K562 (cell line): ENCODE data around the gene GRIK1. TPM values are rescaled to one million over a fixed set of nuclear protein-coding genes. Genes with fewer than 3 reads are reported as not detected.

ENCODE experiments used
- ARID1B ChIP-seq: fragments of 450-650 bp; IDR thresholded peaks from 2 replicates; pipeline ENCODE4 v1.6.1; 2016; ENCODE audit warnings: antibody characterized with exemption, mild to moderate bottlenecking, inconsistent platforms
- BDP1 ChIP-seq: IDR thresholded peaks from 3 replicates; pipeline ENCODE4 v1.6.1; 2011; ENCODE audit not compliant: insufficient read length, insufficient read depth
- CEBPG ChIP-seq, 3 experiments: fragments of 200-800 bp in 1 of 3; sonication (Bioruptor generic) in 1 of 3; sonication (generic) in 1 of 3; formaldehyde crosslinking in 1 of 3; IDR thresholded peaks in 2 of 3; conservative IDR thresholded peaks in 1 of 3; 2 replicates each; pipeline versions ENCODE4 v1.6.1 to v1.8.0; 2016 to 2022; ENCODE audit warnings: missing compliant biosample characterization in 2 of 3, missing genetic modification characterization in 2 of 3, mild to moderate bottlenecking in 1 of 3, missing genetic modification reagents in 1 of 3
- CREM ChIP-seq: IDR thresholded peaks from 2 replicates; pipeline ENCODE4 v1.6.1; 2014; ENCODE audit warnings: antibody characterized with exemption, low read depth
- DEAF1 ChIP-seq: fragments of 450-650 bp; formaldehyde crosslinking; IDR thresholded peaks from 2 replicates; pipeline ENCODE4 v1.4.0; 2020; ENCODE audit warnings: mild to moderate bottlenecking, moderate library complexity
- DLX4 ChIP-seq: fragments of 250-450 bp; sonication (Bioruptor Pico); IDR thresholded peaks from 2 replicates; pipeline ENCODE4 v1.6.1; 2021; ENCODE audit warnings: mild to moderate bottlenecking
- EP300 ChIP-seq: IDR thresholded peaks from 2 replicates; pipeline ENCODE4 v1.6.1; 2012; ENCODE audit warnings: low read length, improper control_type of control experiment
- GTF2A2 ChIP-seq: IDR thresholded peaks from 2 replicates; pipeline ENCODE4 v1.6.1; 2016; ENCODE audit warnings: mild to moderate bottlenecking, missing genetic modification characterization, missing compliant biosample characterization
- KLF6 ChIP-seq: fragments of 250-450 bp; sonication (Bioruptor Pico); IDR thresholded peaks from 2 replicates; pipeline ENCODE4 v1.4.0; 2020; ENCODE audit warnings: mild to moderate bottlenecking, moderate library complexity, borderline replicate concordance
- POLR2B ChIP-seq: fragments of 450-650 bp; IDR thresholded peaks from 2 replicates; pipeline ENCODE4 v1.6.1; 2018; ENCODE audit warnings: low read depth; ENCODE audit not compliant: partially characterized antibody
- RAD51 ChIP-seq: fragments of 450-650 bp; IDR thresholded peaks from 2 replicates; pipeline ENCODE4 v1.7.1; 2016; ENCODE audit warnings: low read depth, mild to moderate bottlenecking, borderline replicate concordance
- SMAD3 ChIP-seq: fragments of 450-650 bp; formaldehyde crosslinking; conservative IDR thresholded peaks from 2 replicates; pipeline ENCODE4 v1.4.0; 2020; ENCODE audit warnings: mild to moderate bottlenecking
- TAF15 ChIP-seq: fragments of 200-400 bp; formaldehyde crosslinking; IDR thresholded peaks from 2 replicates; pipeline ENCODE4 v1.6.1; 2017; ENCODE audit warnings: mild to moderate bottlenecking, low read depth, low read length, moderate library complexity
- THAP12 ChIP-seq: fragments of 250-450 bp; sonication (Bioruptor Pico); IDR thresholded peaks from 2 replicates; pipeline ENCODE4 v1.9.0; 2021; ENCODE audit warnings: mild to moderate bottlenecking, inconsistent platforms
- ZFX ChIP-seq: sonication (generic); formaldehyde crosslinking; IDR thresholded peaks from 2 replicates; pipeline ENCODE4 v1.8.0; 2022; ENCODE audit warnings: mild to moderate bottlenecking, missing genetic modification reagents, moderate library complexity
- ZKSCAN1 ChIP-seq: fragments of 150-350 bp; IDR thresholded peaks from 2 replicates; pipeline ENCODE4 v1.6.1; 2016; ENCODE audit warnings: low read depth, low read length
- ZNF165 ChIP-seq: fragments of 250-450 bp; sonication (Bioruptor Pico); IDR thresholded peaks from 2 replicates; pipeline ENCODE4 v1.4.0; 2020; ENCODE audit warnings: borderline replicate concordance
- ZNF699 ChIP-seq: fragments of 250-450 bp; sonication (Bioruptor Pico); IDR thresholded peaks from 2 replicates; pipeline ENCODE4 v1.8.0; 2021; ENCODE audit warnings: mild to moderate bottlenecking, moderate library complexity; ENCODE audit not compliant: insufficient replicate concordance
- ZNF707 ChIP-seq: fragments of 250-450 bp; sonication (Bioruptor Pico); conservative IDR thresholded peaks from 2 replicates; pipeline ENCODE4 v1.8.0; 2022; ENCODE audit warnings: inconsistent platforms, mild to moderate bottlenecking, moderate library complexity
- polyA plus RNA-seq, 8 experiments: library from polyadenylated mRNA; depleted of rRNA in 4 of 8; stranded (reverse) in 5 of 8; unstranded in 3 of 8; fragments of >200 nt; fragmentation: Nextera tagmentation in 2 of 8; fragmentation: Illumina TruSeq in 1 of 8; extraction: Ambion mirVana in 2 of 8; extraction: Trizol in 1 of 8; gene quantifications; 2 replicates each; pipeline versions ENCODE4 v1.2.1 to v1.2.3, GENCODE V29; 2011 to 2014; ENCODE audit warnings: inconsistent platforms in 1 of 8, missing spikeins in 1 of 8
- total RNA-seq, 7 experiments: library from RNA; depleted of rRNA in 6 of 7; stranded (reverse); fragments of >200 nt in 6 of 7; fragmentation: Illumina TruSeq in 2 of 7; extraction: Trizol in 2 of 7; gene quantifications; 2 replicates each; pipeline versions ENCODE4 v1.2.1 to v1.2.3, GENCODE V29; 2011 to 2021; ENCODE audit warnings: low replicate concordance in 1 of 7
- TF ChIP-seq, protein P1 (sequence below): fragments of 450-650 bp; IDR thresholded peaks from 2 replicates; pipeline ENCODE4 v1.6.1; 2016; ENCODE audit warnings: missing biosample characterization, missing genetic modification characterization
- TF ChIP-seq, protein P2 (sequence below): IDR thresholded peaks from 3 replicates; pipeline ENCODE4 v1.6.1; 2011; ENCODE audit warnings: borderline replicate concordance, mild to moderate bottlenecking; ENCODE audit not compliant: insufficient read length, insufficient read depth

GRIK1 gene
- total and polyA plus RNA-seq, 9 of the 15 experiments (the other 6 are each of a cell fraction or from before 2014, with no cell fraction given), result 0.17 to 2.8 (median 0.53) TPM

- no peak for TF ChIP-seq ZKSCAN1
- TF ChIP-seq EP300, result 0 out of 2 replicates have a peak, but pooled peaks have one; percentile 4
- peak; percentile 90 for TF ChIP-seq GTF2A2
- 0 out of 2 replicates have a peak, but pooled peaks have one; percentile 21 for TF ChIP-seq CEBPG (CRISPR knock-in tag; IDR thresholded peaks at IDR 0.05)
- 0 out of 4 replicates have a peak, but pooled peaks have one; percentile 10 to 24 for TF ChIP-seq CEBPG (tag; conservative IDR thresholded peaks at IDR 0.05 in 1 of 2, IDR thresholded peaks at IDR 0.05 in 1 of 2)
- TF ChIP-seq DEAF1 (CRISPR knock-in tag), result no peak
- TF ChIP-seq, protein P1, sequence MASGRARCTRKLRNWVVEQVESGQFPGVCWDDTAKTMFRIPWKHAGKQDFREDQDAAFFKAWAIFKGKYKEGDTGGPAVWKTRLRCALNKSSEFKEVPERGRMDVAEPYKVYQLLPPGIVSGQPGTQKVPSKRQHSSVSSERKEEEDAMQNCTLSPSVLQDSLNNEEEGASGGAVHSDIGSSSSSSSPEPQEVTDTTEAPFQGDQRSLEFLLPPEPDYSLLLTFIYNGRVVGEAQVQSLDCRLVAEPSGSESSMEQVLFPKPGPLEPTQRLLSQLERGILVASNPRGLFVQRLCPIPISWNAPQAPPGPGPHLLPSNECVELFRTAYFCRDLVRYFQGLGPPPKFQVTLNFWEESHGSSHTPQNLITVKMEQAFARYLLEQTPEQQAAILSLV (tag), result no peak
- TF ChIP-seq CREM, result no peak
- no peak for TF ChIP-seq ARID1B
- 0 out of 2 replicates have a peak, but pooled peaks have one; percentile 48 for TF ChIP-seq ZNF707 (CRISPR knock-in tag)
- no peak for TF ChIP-seq ZFX (CRISPR knock-in tag)
- no peak; the same call in 1 of the 2 replicates for TF ChIP-seq RAD51
- peak; percentile 90; the same call in 1 of the 2 replicates for TF ChIP-seq ZNF165 (CRISPR knock-in tag)
- TF ChIP-seq THAP12 (CRISPR knock-in tag), result no peak
- TF ChIP-seq, protein P2, sequence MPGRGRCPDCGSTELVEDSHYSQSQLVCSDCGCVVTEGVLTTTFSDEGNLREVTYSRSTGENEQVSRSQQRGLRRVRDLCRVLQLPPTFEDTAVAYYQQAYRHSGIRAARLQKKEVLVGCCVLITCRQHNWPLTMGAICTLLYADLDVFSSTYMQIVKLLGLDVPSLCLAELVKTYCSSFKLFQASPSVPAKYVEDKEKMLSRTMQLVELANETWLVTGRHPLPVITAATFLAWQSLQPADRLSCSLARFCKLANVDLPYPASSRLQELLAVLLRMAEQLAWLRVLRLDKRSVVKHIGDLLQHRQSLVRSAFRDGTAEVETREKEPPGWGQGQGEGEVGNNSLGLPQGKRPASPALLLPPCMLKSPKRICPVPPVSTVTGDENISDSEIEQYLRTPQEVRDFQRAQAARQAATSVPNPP, result no peak
- no peak for TF ChIP-seq BDP1
- TF ChIP-seq POLR2B, result no peak
- no peak for TF ChIP-seq TAF15
- TF ChIP-seq ZNF699, result no peak
- TF ChIP-seq DLX4 (CRISPR knock-in tag), result no peak
- peak; percentile 82; the same call in 1 of the 2 replicates for TF ChIP-seq SMAD3 (CRISPR knock-in tag)
- peak; percentile 12; the same call in 1 of the 2 replicates for TF ChIP-seq KLF6 (CRISPR knock-in tag)
These were observed 297.1 kb downstream of the GRIK1 start (continued) for GRCh38 chr21:29642551-29643245.
